Heart left ventricle (tissue), 16 donors: ENCODE results near the gene HGFAC. TPM values are rescaled to one million over a fixed set of nuclear protein-coding genes. Genes with fewer than 3 reads are reported as not detected.
A peak's percentile ranks its signal among the peaks of the same experiment; 100 is the strongest.

ENCODE experiments used
- ATAC-seq, 4 donors: fragments of 200-7000 bp; cut with Tn5 transposase; one replicate each; pipeline ENCODE4 v1.9.1; 2020 to 2022; ENCODE audit warnings: moderate library complexity in 4 of 4, mild to moderate bottlenecking in 3 of 4, moderate number of reproducible peaks in 1 of 4
- DNase-seq, 5 donors: peaks; one replicate each; pipeline ENCODE4 v3.0.0-alpha.2; 2020
- H3K27ac ChIP-seq, 12 donors: fragments of 200-600 bp; sonication (generic) in 4 of 12; one replicate each; pipeline versions ENCODE4 v1.5.0 to v1.8.0; 2016 to 2022; ENCODE audit warnings: mild to moderate bottlenecking in 2 of 12
- H3K27me3 ChIP-seq, 9 donors: fragments of 200-600 bp; sonication (generic) in 2 of 9; one replicate each; pipeline versions ENCODE4 v1.5.1 to v1.8.0; 2016 to 2022; ENCODE audit warnings: mild to moderate bottlenecking in 3 of 9
- H3K36me3 ChIP-seq, 9 donors: fragments of 200-600 bp; sonication (generic) in 2 of 9; one replicate each; pipeline versions ENCODE4 v1.5.0 to v1.8.0; 2018 to 2022; ENCODE audit warnings: mild to moderate bottlenecking in 2 of 9
- H3K4me1 ChIP-seq, 12 donors: fragments of 200-600 bp; sonication (generic) in 4 of 12; one replicate each; pipeline versions ENCODE4 v1.5.0 to v1.8.0; 2016 to 2022; ENCODE audit warnings: mild to moderate bottlenecking in 3 of 12
- H3K4me3 ChIP-seq, 12 donors: fragments of 200-600 bp; sonication (generic) in 4 of 12; one replicate each; pipeline versions ENCODE4 v1.5.0 to v1.8.0; 2017 to 2022; ENCODE audit warnings: mild to moderate bottlenecking in 9 of 12, moderate library complexity in 4 of 12
- H3K9me3 ChIP-seq, 12 donors: fragments of 200-600 bp; sonication (generic) in 4 of 12; one replicate each; pipeline versions ENCODE4 v1.5.0 to v1.8.0; 2016 to 2022; ENCODE audit warnings: mild to moderate bottlenecking in 1 of 12
- CTCF ChIP-seq, 12 donors: fragments of 200-600 bp; sonication (generic) in 4 of 12; IDR thresholded peaks; one replicate each; pipeline versions ENCODE4 v1.5.0 to v1.8.0; 2018 to 2022; ENCODE audit warnings: antibody characterized with exemption in 12 of 12, mild to moderate bottlenecking in 5 of 12
- POLR2A ChIP-seq, 2 donors: fragments of 450-650 bp; IDR thresholded peaks; one replicate each; pipeline ENCODE4 v1.6.1; 2017; ENCODE audit warnings: antibody characterized with exemption in 2 of 2, mild to moderate bottlenecking in 2 of 2, moderate library complexity in 2 of 2
- WGBS, 4 donors: extraction: QIAGEN DNeasy Blood & Tissue Kit in 2 of 4; methylation state at CpG; one replicate each; pipeline versions ENCODE4 v1.1.5 to v1.1.7; 2013 to 2018; 5-methylcytosine and 5-hydroxymethylcytosine counted together
- intact Hi-C, 10 donors: fragments of 100-400 bp; cut with DNase I; formaldehyde crosslinking; loops; one replicate each; pipeline versions ENCODE4 v1.11.1 to v1.14.2; 2022
- polyA plus RNA-seq, 2 donors: library from polyadenylated mRNA; stranded (reverse); fragments of 200-250 nt; gene quantifications; one replicate each; pipeline ENCODE4 v1.2.3, GENCODE V29; 2013
- total RNA-seq, 9 donors: library from RNA; depleted of rRNA in 2 of 9; stranded (reverse); fragments of >200 nt in 2 of 9; fragmentation: NEBNext Ultra II Directional in 3 of 9; extraction: Animal tissue kit (Norgen Biotek cat#: 25700) in 3 of 9; gene quantifications; one replicate each; pipeline versions ENCODE4 v1.1.0 to v1.2.4, GENCODE V29; 2016 to 2023
- donor health status: ischemic (EF 13 %, LVEDD 7.1; RV severe dilation, severe dysfunction).
- donor health status: healthy with polysubstance abuse.
- donor health status: DM: no; HTN: yes; CAD: no.
- donor health status: DM: no; HTN: no; CAD: no.
- donor health status: ischemic (EF 25% LVEDD 6.9; RV normal size, moderate dysfunction).
- donor health status: ischemic (EF 25% LVEDD 5.7; RV mildly dilated, moderate dysfunction).
- donor health status: healthy.
- donor health status: DM: yes; HTN: yes; CAD: no.
- donor health status: ischemic (EF 35%, LVEDD 5.7; RV mildly dilated, moderate dysfunction).
- donor health status: nonischemic (EF 11% LVEDD 7.7; RV severe dilation, severe dysfunction).
- donor health status: DM: yes; HTN: yes; CAD: no.
- donor health status: PGD.
- donor health status: ischemic (EF 29% LVEDD 5.4; RV normal size, mild dysfunction).
- donor health status: nonischemic (EF 23%, LVEDD 6.1; RV moderate dilation, normal function).

Gene HGFAC
- total and polyA plus RNA-seq, 11 donors = 0.11 to 0.73 (median 0.47) TPM; not detected in 4

- no peak overlapping the region for H3K27ac ChIP-seq
- no peaks in the 10 kb centered on the region for H3K36me3 ChIP-seq
- H3K4me3 ChIP-seq = no peak overlapping the region
- intact Hi-C loops = no loop called here
- no peaks in the 10 kb centered on the region for H3K27me3 ChIP-seq
- 94 to 97% (median 96%) methylated on average over 11 of the region's 11 CpGs for WGBS, 4 donors
- DNase-seq (peak in 1 of 5 donors; percentile 7), ATAC-seq (no peak)
- peaks cover 0 to 9% (median 0%) of the 10 kb centered on the region in 12 donors for H3K9me3 ChIP-seq
- no peak for TF ChIP-seq CTCF (IDR thresholded peaks at IDR 0.05)
- no peak for TF ChIP-seq POLR2A (IDR thresholded peaks at IDR 0.05)
- peaks cover 0 to 20% (median 0%) of the 10 kb centered on the region in 12 donors for H3K4me1 ChIP-seq
Observed at GRCh38 chr4:3397128-3397527, 44.6 kb upstream of the HGFAC start.

DNA sequence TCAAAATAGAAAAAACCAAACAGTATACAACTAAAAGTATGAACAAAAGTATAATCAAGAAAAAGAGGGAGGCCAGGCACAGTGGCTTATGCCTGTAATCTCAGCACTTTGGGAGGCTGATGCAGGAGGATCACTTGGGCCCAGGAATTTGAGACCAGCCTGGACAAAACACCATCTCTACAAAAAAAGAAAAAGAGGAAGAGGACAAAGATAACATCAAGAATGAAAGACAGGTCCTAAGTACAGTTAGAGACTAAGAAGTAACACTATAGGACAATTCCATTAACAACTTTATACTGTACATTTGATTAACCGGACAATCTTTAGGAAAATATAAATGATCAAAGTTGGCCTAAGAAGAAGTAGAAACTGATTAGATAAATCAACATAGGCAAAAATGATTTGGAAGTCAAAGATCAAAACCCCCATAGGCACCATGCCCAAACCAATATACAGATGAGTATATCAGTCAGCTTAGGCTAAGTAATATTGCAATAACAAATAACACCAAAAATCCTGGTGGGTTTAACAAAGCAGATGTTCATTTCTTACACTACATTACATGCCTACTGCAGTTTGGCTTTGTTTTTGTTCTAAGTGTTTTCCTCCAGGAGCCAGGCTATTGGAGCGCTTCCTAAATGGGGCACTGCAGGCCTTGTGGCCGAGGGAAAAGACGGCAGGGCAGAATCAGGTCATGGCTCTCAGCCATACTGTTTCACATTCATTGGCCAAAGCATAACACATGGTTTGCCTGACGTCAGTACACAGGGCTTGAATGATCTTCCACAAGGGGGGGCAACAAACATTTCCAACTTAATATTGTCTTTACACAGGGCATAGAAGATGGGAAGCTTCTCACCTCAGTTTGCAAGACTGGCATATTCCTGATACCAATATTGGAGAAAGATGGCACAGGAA lies 42.2 kb upstream of the HGFAC start:
- intact Hi-C loops = no loop called here
- Histone ChIP-seq H3K36me3 (no peaks in the 10 kb centered on the region), H3K4me1 (peaks cover 0 to 30% (median 4%) of the 10 kb centered on the region in 12 donors), H3K4me3 (no peak overlapping the region), H3K27me3 (no peaks in the 10 kb centered on the region), H3K27ac (peak overlapping the region in 2 of 12 donors; percentile 6 to 39), H3K9me3 (peaks cover 0 to 13% (median 0%) of the 10 kb centered on the region in 12 donors)
- TF ChIP-seq POLR2A (IDR thresholded peaks at IDR 0.05) (no peak), CTCF (IDR thresholded peaks at IDR 0.05) (peak in 6 of 12 donors; percentile 10 to 39 (median 20))
- 36 to 50% (median 46%) methylated on average over 5 of the region's 5 CpGs for WGBS, 4 donors
- DNase-seq = peak in 2 of 5 donors; percentile 45 to 62
- ATAC-seq = peak; percentile 82 to 96 (median 90)

DNA sequence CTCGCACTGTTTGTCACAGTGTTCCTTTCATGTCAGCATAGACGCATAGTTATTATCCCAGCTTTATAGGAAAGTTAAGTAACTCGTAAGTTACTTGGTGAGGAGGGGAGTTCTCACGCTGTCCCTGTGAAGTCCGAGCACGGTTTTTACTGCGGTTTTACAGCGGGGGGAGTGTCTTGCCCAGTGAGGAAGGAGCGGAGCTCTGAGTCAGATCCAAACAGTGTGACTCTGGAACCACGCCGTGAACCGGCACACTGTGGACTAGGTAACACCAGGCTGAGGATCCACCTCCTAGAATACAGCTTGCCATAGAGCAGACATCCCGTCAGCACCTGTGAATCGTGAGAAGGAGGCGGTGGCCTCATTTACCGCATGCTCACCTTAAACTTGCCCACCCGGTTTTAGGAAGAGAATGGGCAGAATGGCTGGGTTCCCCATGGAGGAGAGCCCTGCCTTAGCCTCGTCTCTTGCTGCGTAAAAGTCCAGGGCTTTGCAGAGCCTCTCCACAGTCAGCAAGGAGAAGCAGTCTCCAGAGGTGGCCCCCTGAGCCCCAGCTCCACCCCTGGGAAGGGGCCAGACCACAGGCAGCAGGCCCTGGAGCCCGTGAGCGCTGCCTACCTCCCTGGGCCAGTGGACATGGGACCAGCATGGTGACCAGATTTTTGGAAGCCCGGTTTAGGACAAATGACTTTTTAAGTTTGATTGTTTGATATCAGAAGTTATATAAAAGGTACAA lies 40.2 kb upstream of the HGFAC start:
- TF ChIP-seq POLR2A (IDR thresholded peaks at IDR 0.05) = no peak
- TF ChIP-seq CTCF (IDR thresholded peaks at IDR 0.05) = no peak
- Histone ChIP-seq H3K36me3 (no peaks in the 10 kb centered on the region), H3K27me3 (no peaks in the 10 kb centered on the region), H3K27ac (no peak overlapping the region), H3K4me1 (peaks cover 0 to 30% (median 4%) of the 10 kb centered on the region in 12 donors), H3K4me3 (no peak overlapping the region), H3K9me3 (peaks cover 0 to 11% (median 0%) of the 10 kb centered on the region in 12 donors)
- WGBS, 4 donors = 94 to 98% (median 97%) methylated on average over 21 to 22 of the region's 22 CpGs
- intact Hi-C loops = no loop called here
- peak in 2 of 5 donors; percentile 16 to 34 for DNase-seq
- no peak for ATAC-seq
